ENCODE measurements around the gene BAD. TPM values are rescaled to one million over a fixed set of nuclear protein-coding genes. Genes with fewer than 3 reads are reported as not detected.
"Not testable (repeated sequence)": the region's sequence is repeated elsewhere in the genome, so short reads cannot be mapped to it uniquely, and the experiment has no call there.

BAD gene
- total RNA-seq, 1 experiment from 2014 or later: 67.4 TPM

DNA sequence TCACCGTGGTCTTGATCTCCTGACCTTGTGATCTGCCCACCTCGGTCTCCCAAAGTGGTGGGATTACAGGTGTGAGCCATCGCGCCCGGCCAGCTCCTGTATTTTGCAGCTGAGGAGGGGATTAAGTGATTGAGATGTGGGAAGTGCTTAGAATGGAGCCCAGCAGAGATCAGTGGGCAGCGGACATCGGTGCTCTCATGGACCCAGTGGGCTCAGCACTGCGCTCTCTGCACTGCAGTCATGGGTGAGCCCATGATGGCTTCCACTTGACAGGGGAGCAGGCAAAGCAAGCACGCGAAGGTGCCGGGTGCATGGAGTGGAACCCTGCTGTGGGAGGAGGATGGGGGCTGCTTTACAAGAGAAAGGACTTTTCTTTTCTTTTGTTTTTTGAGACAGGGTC, 46.4 kb upstream of the BAD start:
- BruUV-seq (replicated peaks): no TSS peak
- intact Hi-C loops (cut with micrococcal nuclease): loop anchor here (1.0 kb wide), 1 partner anchor 13 kb away; the partner anchor contains the start of gene PRDX5
- ChIA-PET CTCF (interaction anchor here (0.6 to 11.4 kb wide), 15 partner anchors 8 to 426 kb away, joined by 3 to 135 read pairs (median 5); partner anchors contain the start of genes CATSPERZ, ESRRA, PRDX5 and TRMT112), POLR2A (interaction anchor here (0.8 to 15.4 kb wide), 16 partner anchors 7 to 150 kb away, joined by 3 to 285 read pairs (median 6); partner anchors contain the start of genes ESRRA, FKBP2, PPP1R14B and PRDX5)
- Mint-ChIP-seq H3K9me3 (ENCODE audit: unreplicated experiment) (no peaks in the 10 kb centered on the region), H3K4me1 (ENCODE audit: insufficient read depth, unreplicated experiment) (peaks cover 20% of the 10 kb centered on the region), H3K36me3 (ENCODE audit: insufficient read depth, unreplicated experiment) (no peaks in the 10 kb centered on the region), H3K4me3 (ENCODE audit: unreplicated experiment) (no peak overlapping the region), H3K27ac (ENCODE audit: low read depth, unreplicated experiment) (peak overlapping the region; percentile 61), H3K27me3 (ENCODE audit: insufficient read depth, unreplicated experiment) (no peaks in the 10 kb centered on the region)
- no peak for DNase-seq (ENCODE audit: unreplicated experiment)
- TF ChIP-seq, protein P1, sequence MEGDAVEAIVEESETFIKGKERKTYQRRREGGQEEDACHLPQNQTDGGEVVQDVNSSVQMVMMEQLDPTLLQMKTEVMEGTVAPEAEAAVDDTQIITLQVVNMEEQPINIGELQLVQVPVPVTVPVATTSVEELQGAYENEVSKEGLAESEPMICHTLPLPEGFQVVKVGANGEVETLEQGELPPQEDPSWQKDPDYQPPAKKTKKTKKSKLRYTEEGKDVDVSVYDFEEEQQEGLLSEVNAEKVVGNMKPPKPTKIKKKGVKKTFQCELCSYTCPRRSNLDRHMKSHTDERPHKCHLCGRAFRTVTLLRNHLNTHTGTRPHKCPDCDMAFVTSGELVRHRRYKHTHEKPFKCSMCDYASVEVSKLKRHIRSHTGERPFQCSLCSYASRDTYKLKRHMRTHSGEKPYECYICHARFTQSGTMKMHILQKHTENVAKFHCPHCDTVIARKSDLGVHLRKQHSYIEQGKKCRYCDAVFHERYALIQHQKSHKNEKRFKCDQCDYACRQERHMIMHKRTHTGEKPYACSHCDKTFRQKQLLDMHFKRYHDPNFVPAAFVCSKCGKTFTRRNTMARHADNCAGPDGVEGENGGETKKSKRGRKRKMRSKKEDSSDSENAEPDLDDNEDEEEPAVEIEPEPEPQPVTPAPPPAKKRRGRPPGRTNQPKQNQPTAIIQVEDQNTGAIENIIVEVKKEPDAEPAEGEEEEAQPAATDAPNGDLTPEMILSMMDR (IDR thresholded peaks at IDR 0.05; ENCODE audit: unreplicated experiment): no peak

GRCh38 chr11:64327993-64328392, 43.5 kb upstream of the BAD start:
- no peak for DNase-seq (ENCODE audit: unreplicated experiment)
- CTCF ChIA-PET: interaction anchor here (1.5 kb wide), 1 partner anchor 23 kb away, joined by 5 read pairs; no protein-coding TSS in a partner anchor
- Mint-ChIP-seq H3K36me3 (ENCODE audit: insufficient read depth, unreplicated experiment) (peaks cover 2% of the 10 kb centered on the region), H3K4me1 (ENCODE audit: insufficient read depth, unreplicated experiment) (peaks cover 14% of the 10 kb centered on the region), H3K4me3 (ENCODE audit: unreplicated experiment) (no peak overlapping the region), H3K9me3 (ENCODE audit: unreplicated experiment) (no peaks in the 10 kb centered on the region), H3K27ac (ENCODE audit: low read depth, unreplicated experiment) (no peak overlapping the region), H3K27me3 (ENCODE audit: insufficient read depth, unreplicated experiment) (no peaks in the 10 kb centered on the region)
- no TSS peak for BruUV-seq (replicated peaks)
- TF ChIP-seq, protein P1 (IDR thresholded peaks at IDR 0.05; ENCODE audit: unreplicated experiment): no peak
- POLR2A ChIA-PET: interaction anchor here (1.6 kb wide), 1 partner anchor 10 kb away, joined by 4 read pairs; the partner anchor contains the start of gene PRDX5
- intact Hi-C loops (cut with micrococcal nuclease): no loop called here

GRCh38 chr11:64327375-64327774, 42.9 kb upstream of the BAD start:
- Mint-ChIP-seq H3K27me3 (ENCODE audit: insufficient read depth, unreplicated experiment) (no peaks in the 10 kb centered on the region), H3K27ac (ENCODE audit: low read depth, unreplicated experiment) (no peak overlapping the region), H3K9me3 (ENCODE audit: unreplicated experiment) (no peaks in the 10 kb centered on the region), H3K4me1 (ENCODE audit: insufficient read depth, unreplicated experiment) (peaks cover 14% of the 10 kb centered on the region), H3K36me3 (ENCODE audit: insufficient read depth, unreplicated experiment) (peaks cover 8% of the 10 kb centered on the region), H3K4me3 (ENCODE audit: unreplicated experiment) (no peak overlapping the region)
- TF ChIP-seq, protein P1 (IDR thresholded peaks at IDR 0.05; ENCODE audit: unreplicated experiment): no peak
- intact Hi-C loops (cut with micrococcal nuclease): no loop called here
- POLR2A ChIA-PET: interaction anchor here (0.6 to 1.6 kb wide), 3 partner anchors 9 to 14 kb away, joined by 3 to 5 read pairs (median 4); partner anchors contain the start of genes PRDX5 and TRMT112
- DNase-seq (ENCODE audit: unreplicated experiment): no peak
- no TSS peak for BruUV-seq (replicated peaks)
- CTCF ChIA-PET: interaction anchor here (0.5 to 1.5 kb wide), 3 partner anchors 10 to 1776 kb away, joined by 3 to 7 read pairs (median 5); partner anchors contain the start of genes PRDX5 and TRMT112

- Mint-ChIP-seq H3K9me3 (ENCODE audit: unreplicated experiment) (no peaks in the 10 kb centered on the region), H3K27me3 (ENCODE audit: insufficient read depth, unreplicated experiment) (no peaks in the 10 kb centered on the region), H3K27ac (ENCODE audit: low read depth, unreplicated experiment) (peak overlapping the region; percentile 94), H3K4me1 (ENCODE audit: insufficient read depth, unreplicated experiment) (peaks cover 28% of the 10 kb centered on the region), H3K36me3 (ENCODE audit: insufficient read depth, unreplicated experiment) (peaks cover 24% of the 10 kb centered on the region), H3K4me3 (ENCODE audit: unreplicated experiment) (peak overlapping the region; percentile 7)
- DNase-seq (ENCODE audit: unreplicated experiment): peak; percentile 90
- TF ChIP-seq, protein P1 (IDR thresholded peaks at IDR 0.05; ENCODE audit: unreplicated experiment): no peak
- no TSS peak for BruUV-seq (replicated peaks)
- intact Hi-C loops (cut with micrococcal nuclease): no loop called here
- ChIA-PET CTCF (interaction anchor here (0.9 to 4.5 kb wide), 6 partner anchors 8 to 32 kb away, joined by 3 to 32 read pairs (median 4); no protein-coding TSS in a partner anchor), POLR2A (interaction anchor here (0.7 to 5.3 kb wide), 11 partner anchors 8 to 530 kb away, joined by 3 to 89 read pairs (median 7); partner anchors contain the start of genes ESRRA and RPS6KA4)
Measured at GRCh38 chr11:64324692-64325469, 40.4 kb upstream of the BAD start.

DNA sequence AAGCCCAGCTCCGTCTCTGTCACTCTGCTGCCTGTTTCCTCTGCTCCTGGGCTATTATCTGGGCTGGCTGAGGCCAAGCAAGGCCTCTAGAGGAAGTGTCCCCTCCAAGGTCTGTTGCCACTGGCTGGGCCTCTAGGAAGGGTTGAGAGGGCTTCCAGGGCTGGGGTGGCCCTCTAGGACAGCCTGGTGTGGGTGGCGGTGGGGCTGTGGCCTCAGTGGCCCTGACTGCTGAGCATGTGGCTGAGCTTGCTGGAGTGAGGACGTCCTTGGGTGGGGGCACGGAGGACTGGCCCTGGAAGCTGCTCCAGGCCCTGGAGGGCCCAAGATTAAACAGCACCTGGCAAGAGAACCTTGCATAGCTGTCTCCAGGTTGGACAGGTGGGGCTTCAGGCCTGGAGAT, 39.5 kb upstream of the BAD start:
- H3K36me3 Mint-ChIP-seq (ENCODE audit: insufficient read depth, unreplicated experiment): peaks cover 24% of the 10 kb centered on the region
- BruUV-seq (replicated peaks); DNase-seq (ENCODE audit: unreplicated experiment); H3K27me3 Mint-ChIP-seq (ENCODE audit: insufficient read depth, unreplicated experiment); intact Hi-C loops (cut with micrococcal nuclease); H3K4me3 Mint-ChIP-seq (ENCODE audit: unreplicated experiment); H3K9me3 Mint-ChIP-seq (ENCODE audit: unreplicated experiment): not testable (repeated sequence)
- ChIA-PET CTCF (interaction anchor here (0.6 to 4.5 kb wide), 6 partner anchors 8 to 339 kb away, joined by 3 to 33 read pairs (median 6); no protein-coding TSS in a partner anchor), POLR2A (interaction anchor here (0.7 to 5.3 kb wide), 10 partner anchors 9 to 531 kb away, joined by 3 to 89 read pairs (median 6); partner anchors contain the start of gene ESRRA)
- H3K27ac Mint-ChIP-seq (ENCODE audit: low read depth, unreplicated experiment): peak overlapping the region; percentile 94
- H3K4me1 Mint-ChIP-seq (ENCODE audit: insufficient read depth, unreplicated experiment): peaks cover 37% of the 10 kb centered on the region
